GM04504 (cell line): ENCODE data around the gene ZNF578.
"Not testable (repeated sequence)": the region's sequence is repeated elsewhere in the genome, so short reads cannot be mapped to it uniquely, and the experiment has no call there.

Experiments used
- DNase-seq: peaks from one replicate; pipeline ENCODE4 v3.0.0-alpha.2; 2012; ENCODE audit warnings: low read depth

The ZNF578 gene

DNA sequence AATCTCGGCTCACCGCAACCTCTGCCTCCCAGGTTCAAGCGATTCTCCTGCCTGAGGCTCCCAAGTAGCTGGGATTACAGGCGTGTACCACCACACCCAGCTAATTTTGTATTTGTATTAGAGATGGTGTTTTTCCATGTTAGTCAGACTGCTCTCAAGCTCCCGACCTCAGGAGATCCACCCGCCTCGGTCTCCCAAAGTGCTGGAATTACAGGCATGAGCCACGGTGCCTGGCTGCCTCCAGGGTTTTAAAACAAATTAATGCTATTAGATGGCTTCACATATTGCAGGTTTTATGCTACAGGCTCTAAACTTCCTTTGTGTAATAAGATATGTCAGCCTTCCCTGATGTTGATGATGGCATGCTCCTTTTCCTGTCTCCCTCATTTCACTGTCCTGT is 108.3 kb downstream of the ZNF578 start:
- DNase-seq: not testable (repeated sequence)
